ENCODE measurements around the gene GRHL1. TPM values are rescaled to one million over a fixed set of nuclear protein-coding genes. Genes with fewer than 3 reads are reported as not detected.

Gene GRHL1
- total and polyA plus RNA-seq, 8 donors, result 0.95 to 5.3 (median 2.1) TPM

DNA sequence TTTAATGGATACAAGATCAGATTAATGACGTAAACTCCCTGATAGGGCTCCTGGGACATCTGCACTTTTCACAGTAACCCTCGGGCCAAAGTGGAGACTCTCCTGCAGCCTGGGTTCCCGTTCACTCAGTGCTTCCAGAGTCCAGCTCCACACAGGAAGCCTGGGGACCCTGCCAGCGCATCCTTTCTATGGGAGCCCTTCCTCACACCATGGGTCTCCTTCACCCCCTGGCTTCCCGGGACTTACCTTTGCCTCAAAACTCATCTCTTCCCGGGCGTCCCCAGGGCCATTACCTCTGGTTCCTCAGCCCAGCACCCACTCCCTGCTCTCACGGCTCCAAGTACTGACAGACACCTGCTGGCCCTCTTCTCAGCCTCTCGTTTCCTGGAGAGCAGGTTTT, 51.2 kb downstream of the GRHL1 start:
- DNase-seq (peak in 2 of 6 donors; percentile 9 to 44), FAIRE-seq (no peak), ATAC-seq (no peak)
- 62 to 63% methylated on average over 9 of the region's 9 CpGs for WGBS, 2 donors
- H3K4me3 ChIP-seq, result no peak overlapping the region
- H3K27me3 ChIP-seq, result no peaks in the 10 kb centered on the region
- H3K27ac ChIP-seq, result no peak overlapping the region
- H3K4me1 ChIP-seq, result peaks cover 16 to 22% (median 22%) of the 10 kb centered on the region in 3 donors
- no peaks in the 10 kb centered on the region for H3K9me3 ChIP-seq
- TF ChIP-seq, protein P1, sequence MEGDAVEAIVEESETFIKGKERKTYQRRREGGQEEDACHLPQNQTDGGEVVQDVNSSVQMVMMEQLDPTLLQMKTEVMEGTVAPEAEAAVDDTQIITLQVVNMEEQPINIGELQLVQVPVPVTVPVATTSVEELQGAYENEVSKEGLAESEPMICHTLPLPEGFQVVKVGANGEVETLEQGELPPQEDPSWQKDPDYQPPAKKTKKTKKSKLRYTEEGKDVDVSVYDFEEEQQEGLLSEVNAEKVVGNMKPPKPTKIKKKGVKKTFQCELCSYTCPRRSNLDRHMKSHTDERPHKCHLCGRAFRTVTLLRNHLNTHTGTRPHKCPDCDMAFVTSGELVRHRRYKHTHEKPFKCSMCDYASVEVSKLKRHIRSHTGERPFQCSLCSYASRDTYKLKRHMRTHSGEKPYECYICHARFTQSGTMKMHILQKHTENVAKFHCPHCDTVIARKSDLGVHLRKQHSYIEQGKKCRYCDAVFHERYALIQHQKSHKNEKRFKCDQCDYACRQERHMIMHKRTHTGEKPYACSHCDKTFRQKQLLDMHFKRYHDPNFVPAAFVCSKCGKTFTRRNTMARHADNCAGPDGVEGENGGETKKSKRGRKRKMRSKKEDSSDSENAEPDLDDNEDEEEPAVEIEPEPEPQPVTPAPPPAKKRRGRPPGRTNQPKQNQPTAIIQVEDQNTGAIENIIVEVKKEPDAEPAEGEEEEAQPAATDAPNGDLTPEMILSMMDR (IDR thresholded peaks at IDR 0.05), result no peak
- intact Hi-C loops (cut with DNase I), result no loop called here
- no peaks in the 10 kb centered on the region for H3K36me3 ChIP-seq

DNA sequence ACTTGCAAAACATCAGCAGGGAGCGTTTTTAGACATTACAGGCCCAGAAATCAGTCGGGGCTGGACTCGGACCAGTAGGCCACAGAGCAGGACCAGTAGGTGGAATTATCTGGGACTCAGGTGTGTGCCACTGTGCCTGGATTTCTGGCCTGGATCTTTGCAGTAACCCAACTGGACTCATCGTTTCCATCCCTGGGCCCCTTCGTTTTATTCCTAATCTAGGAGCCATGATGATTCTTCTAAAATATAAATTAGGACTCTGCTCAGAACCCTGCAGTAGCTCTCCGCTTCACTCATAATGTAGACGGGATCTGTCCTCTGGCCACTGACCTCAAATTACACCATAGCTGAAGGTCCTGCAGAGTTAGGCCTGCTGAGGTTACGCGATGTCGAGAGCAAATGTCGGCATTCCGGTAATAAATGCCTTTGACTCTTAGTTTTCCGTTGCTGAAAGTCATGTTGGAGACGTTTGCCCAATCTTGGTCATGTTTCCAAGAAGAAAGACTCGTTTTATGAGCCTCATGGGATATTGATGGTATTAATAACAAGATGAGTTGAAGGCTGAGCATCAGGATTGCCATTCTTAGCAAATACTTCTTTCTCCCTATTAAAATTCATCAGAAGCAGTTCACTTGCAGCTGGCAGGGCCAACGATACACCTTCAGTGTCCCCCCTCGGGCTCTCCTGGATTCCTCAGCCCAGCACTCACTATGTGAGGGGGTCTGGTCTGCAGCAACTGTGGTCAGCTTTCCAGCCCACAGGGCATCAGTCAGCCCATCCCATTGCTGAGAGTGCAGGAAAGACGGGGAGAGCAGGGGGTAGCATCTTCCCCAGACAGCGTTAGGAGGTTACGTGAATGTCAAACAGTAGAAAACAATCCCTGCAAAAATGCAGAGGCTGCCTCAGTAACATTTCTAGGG, 52.0 kb downstream of the GRHL1 start:
- H3K9me3 ChIP-seq, result no peaks in the 10 kb centered on the region
- intact Hi-C loops (cut with DNase I), result no loop called here
- TF ChIP-seq, protein P1 (IDR thresholded peaks at IDR 0.05), result no peak
- H3K4me3 ChIP-seq, result no peak overlapping the region
- no peak overlapping the region for H3K27ac ChIP-seq
- no peaks in the 10 kb centered on the region for H3K36me3 ChIP-seq
- 94 to 95% methylated on average over 20 of the region's 20 CpGs for WGBS, 2 donors
- DNase-seq, result peak in 2 of 6 donors; percentile 10 to 20
- no peak for ATAC-seq
- peaks cover 23 to 30% (median 30%) of the 10 kb centered on the region in 3 donors for H3K4me1 ChIP-seq
- H3K27me3 ChIP-seq, result no peaks in the 10 kb centered on the region
- no peak for FAIRE-seq

DNA sequence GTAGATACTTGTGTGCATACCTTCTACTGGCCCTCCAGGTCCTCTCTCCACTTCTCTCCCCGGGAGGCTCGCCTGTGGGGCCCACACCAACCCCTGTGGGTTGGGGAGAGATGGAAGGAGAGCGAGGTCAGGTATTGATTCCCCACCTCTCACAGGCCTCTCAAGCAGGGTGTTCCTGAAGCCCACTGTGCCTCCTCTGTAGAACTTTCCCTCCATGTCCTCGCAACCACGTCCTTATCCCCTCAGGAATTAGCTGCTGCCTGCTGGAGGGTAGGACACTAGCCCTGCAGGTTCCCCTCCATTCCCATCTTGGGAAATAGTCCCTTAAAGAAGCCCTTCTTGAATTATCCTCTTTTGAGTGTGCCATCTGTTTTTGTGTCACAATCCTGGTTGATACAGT, 52.9 kb downstream of the GRHL1 start:
- ATAC-seq (no peak), DNase-seq (peak in 1 of 6 donors; percentile 27), FAIRE-seq (no peak)
- H3K27me3 ChIP-seq, result no peaks in the 10 kb centered on the region
- 93 to 95% methylated on average over 5 of the region's 5 CpGs for WGBS, 2 donors
- intact Hi-C loops (cut with DNase I), result no loop called here
- H3K36me3 ChIP-seq, result no peaks in the 10 kb centered on the region
- H3K4me3 ChIP-seq, result no peak overlapping the region
- no peaks in the 10 kb centered on the region for H3K9me3 ChIP-seq
- H3K27ac ChIP-seq, result no peak overlapping the region
- TF ChIP-seq, protein P1 (IDR thresholded peaks at IDR 0.05), result no peak
- peaks cover 29 to 40% (median 35%) of the 10 kb centered on the region in 3 donors for H3K4me1 ChIP-seq

DNA sequence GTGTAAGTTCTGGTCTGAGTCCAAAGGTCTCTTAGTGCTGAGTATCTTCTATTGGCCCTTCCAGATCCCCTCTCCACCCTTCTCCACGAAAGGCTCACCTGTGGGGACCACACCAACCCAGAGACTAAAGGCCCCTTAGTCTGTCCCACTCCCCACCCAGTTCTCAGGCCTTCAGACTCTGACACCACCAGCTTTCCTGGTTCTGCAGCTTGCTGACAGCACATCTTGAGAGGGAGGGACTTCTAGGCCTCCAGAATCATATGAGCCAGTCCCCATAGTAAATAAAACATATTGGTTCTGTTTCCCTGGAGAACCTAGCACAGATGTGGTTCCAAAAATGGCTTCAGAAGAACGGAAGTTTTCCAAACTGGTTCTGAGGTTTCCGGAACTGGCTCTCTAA, 53.3 kb downstream of the GRHL1 start:
- DNase-seq (peak in 1 of 6 donors; percentile 30), FAIRE-seq (no peak), ATAC-seq (no peak)
- TF ChIP-seq, protein P1 (IDR thresholded peaks at IDR 0.05), result no peak
- Histone ChIP-seq H3K36me3 (no peaks in the 10 kb centered on the region), H3K4me3 (no peak overlapping the region), H3K4me1 (peaks cover 33 to 44% (median 39%) of the 10 kb centered on the region in 3 donors), H3K9me3 (no peaks in the 10 kb centered on the region), H3K27ac (no peak overlapping the region), H3K27me3 (no peaks in the 10 kb centered on the region)
- intact Hi-C loops (cut with DNase I), result no loop called here
- 57 to 80% methylated on average over 3 of the region's 3 CpGs for WGBS, 2 donors

Measured in pancreas (tissue), 10 donors.